PFSK-1 (cell line): ENCODE data around the gene PHF24.

ENCODE experiments used
- FOXP2 ChIP-seq: optimal IDR thresholded peaks from 2 replicates; pipeline ENCODE3; 2011; ENCODE audit warnings: borderline replicate concordance, control low read depth, inconsistent platforms; ENCODE audit not compliant: insufficient read depth; ENCODE audit errors: extremely low read length, extremely low read depth
- POLR2AphosphoS5 ChIP-seq: IDR thresholded peaks from 2 replicates; pipeline ENCODE4 v1.6.1; 2012; ENCODE audit warnings: low read depth, mild to moderate bottlenecking, control low read depth, low read length, moderate library complexity
- SIN3A ChIP-seq: IDR thresholded peaks from 2 replicates; pipeline ENCODE4 v1.6.1; 2012; ENCODE audit warnings: mild to moderate bottlenecking, low read length, moderate library complexity, borderline replicate concordance; ENCODE audit not compliant: insufficient read depth
- TAF1 ChIP-seq: IDR thresholded peaks from 2 replicates; pipeline ENCODE4 v1.6.1; 2012; ENCODE audit warnings: low read length, control low read depth, borderline replicate concordance; ENCODE audit not compliant: insufficient read depth
- TF ChIP-seq, protein P1 (sequence below), 2 experiments: IDR thresholded peaks; 2 replicates each; pipeline versions ENCODE4 v1.6.1 to v1.8.0; 2011 to 2012; ENCODE audit warnings: low read depth in 2 of 2, low read length in 2 of 2, control low read depth in 1 of 2, inconsistent platforms in 1 of 2, mild to moderate bottlenecking in 1 of 2, moderate library complexity in 1 of 2; ENCODE audit not compliant: insufficient read depth in 1 of 2

Gene PHF24

GRCh38 chr9:34962546-34962945, 4.5 kb downstream of the PHF24 start:
- no peak for TF ChIP-seq TAF1
- TF ChIP-seq, protein P1, sequence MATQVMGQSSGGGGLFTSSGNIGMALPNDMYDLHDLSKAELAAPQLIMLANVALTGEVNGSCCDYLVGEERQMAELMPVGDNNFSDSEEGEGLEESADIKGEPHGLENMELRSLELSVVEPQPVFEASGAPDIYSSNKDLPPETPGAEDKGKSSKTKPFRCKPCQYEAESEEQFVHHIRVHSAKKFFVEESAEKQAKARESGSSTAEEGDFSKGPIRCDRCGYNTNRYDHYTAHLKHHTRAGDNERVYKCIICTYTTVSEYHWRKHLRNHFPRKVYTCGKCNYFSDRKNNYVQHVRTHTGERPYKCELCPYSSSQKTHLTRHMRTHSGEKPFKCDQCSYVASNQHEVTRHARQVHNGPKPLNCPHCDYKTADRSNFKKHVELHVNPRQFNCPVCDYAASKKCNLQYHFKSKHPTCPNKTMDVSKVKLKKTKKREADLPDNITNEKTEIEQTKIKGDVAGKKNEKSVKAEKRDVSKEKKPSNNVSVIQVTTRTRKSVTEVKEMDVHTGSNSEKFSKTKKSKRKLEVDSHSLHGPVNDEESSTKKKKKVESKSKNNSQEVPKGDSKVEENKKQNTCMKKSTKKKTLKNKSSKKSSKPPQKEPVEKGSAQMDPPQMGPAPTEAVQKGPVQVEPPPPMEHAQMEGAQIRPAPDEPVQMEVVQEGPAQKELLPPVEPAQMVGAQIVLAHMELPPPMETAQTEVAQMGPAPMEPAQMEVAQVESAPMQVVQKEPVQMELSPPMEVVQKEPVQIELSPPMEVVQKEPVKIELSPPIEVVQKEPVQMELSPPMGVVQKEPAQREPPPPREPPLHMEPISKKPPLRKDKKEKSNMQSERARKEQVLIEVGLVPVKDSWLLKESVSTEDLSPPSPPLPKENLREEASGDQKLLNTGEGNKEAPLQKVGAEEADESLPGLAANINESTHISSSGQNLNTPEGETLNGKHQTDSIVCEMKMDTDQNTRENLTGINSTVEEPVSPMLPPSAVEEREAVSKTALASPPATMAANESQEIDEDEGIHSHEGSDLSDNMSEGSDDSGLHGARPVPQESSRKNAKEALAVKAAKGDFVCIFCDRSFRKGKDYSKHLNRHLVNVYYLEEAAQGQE (IDR thresholded peaks at IDR 0.05; ENCODE audit: insufficient read depth in 1 of 2, low read depth in 2 of 2, low read length in 2 of 2) = no peak
- no peak for TF ChIP-seq SIN3A
- TF ChIP-seq FOXP2 = no peak
- TF ChIP-seq POLR2AphosphoS5 = no peak

DNA sequence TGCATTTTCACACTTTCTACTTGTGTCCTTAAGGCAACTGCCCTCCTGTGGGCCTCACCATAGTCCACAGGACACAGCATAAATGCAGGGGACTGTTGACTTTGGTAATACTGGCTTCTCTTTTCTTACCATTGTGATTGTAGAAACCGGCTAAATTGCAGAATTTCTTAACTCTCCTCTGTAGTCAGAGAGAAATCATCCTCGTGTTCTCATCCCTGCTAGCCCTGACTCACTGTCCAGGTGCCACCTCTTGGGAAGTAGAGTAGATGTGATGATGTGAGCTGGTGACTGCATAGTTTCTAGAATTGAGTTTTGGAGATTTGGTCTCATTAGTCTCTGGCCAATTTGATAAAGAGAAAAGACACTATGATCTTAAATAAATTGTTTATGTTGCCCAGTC, 5.5 kb downstream of the PHF24 start:
- TF ChIP-seq, protein P1 (IDR thresholded peaks at IDR 0.05; ENCODE audit: insufficient read depth in 1 of 2, low read depth in 2 of 2, low read length in 2 of 2) = no peak
- TF ChIP-seq POLR2AphosphoS5 = no peak
- TF ChIP-seq TAF1 = no peak
- no peak for TF ChIP-seq SIN3A
- TF ChIP-seq FOXP2 = no peak

DNA sequence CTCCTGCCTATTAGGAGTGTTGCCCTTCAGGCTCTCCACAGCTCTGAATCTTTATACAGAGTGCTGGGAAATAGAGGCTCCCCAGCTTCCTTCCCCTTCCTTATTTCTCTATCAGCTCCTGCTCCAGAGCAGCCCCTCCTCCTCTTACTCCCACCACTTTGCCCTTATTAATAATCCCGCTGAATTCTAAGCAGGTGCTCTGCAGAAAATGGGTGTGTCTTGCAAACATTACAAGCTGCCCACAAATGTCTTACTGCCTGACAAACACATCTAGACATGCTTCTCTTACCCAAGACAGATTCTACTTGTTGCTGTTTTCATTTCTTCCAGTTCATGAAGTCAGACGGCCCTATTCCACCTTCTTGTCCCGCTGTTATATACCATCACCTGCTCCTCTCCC, 6.4 kb downstream of the PHF24 start:
- TF ChIP-seq SIN3A (no peak), TAF1 (no peak), POLR2AphosphoS5 (no peak), FOXP2 (no peak)
- TF ChIP-seq, protein P1 (IDR thresholded peaks at IDR 0.05; ENCODE audit: insufficient read depth in 1 of 2, low read depth in 2 of 2, low read length in 2 of 2) = no peak

DNA sequence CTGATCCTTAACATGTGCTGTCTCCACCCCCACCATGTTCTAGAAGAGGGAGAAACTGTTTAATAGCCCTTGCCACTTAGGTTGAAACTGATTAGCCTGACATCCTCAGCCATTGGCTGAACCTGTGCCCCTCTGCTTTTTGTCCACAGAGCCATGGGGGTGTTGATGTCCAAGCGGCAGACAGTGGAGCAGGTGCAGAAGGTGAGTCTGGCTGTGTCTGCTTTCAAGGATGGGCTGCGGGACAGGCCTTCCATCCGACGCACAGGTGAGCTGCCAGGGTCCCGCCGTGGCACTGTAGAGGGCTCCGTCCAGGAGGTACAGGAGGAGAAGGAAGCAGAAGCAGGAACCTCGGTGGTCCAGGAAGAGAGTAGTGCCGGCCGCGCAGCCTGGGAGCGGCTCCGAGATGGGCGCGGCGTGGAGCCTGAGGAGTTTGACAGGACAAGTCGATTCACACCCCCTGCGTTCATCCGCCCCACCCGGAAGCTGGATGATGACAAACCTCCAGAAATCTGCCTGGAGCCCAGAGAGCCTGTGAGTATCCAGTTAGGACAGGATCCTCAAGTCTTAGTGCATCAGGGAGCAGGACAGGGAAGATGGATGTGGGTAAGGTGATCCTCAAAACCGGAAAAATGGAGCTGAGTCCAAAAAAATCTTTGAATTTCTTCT, 13.2 kb downstream of the PHF24 start:
- TF ChIP-seq POLR2AphosphoS5 (no peak), FOXP2 (no peak), TAF1 (no peak), SIN3A (no peak)
- TF ChIP-seq, protein P1 (IDR thresholded peaks at IDR 0.05; ENCODE audit: insufficient read depth in 1 of 2, low read depth in 2 of 2, low read length in 2 of 2) = no peak

GRCh38 chr9:34974664-34975063, 16.6 kb downstream of the PHF24 start:
- TF ChIP-seq SIN3A (no peak), FOXP2 (no peak), POLR2AphosphoS5 (no peak), TAF1 (no peak)
- TF ChIP-seq, protein P1 (IDR thresholded peaks at IDR 0.05; ENCODE audit: insufficient read depth in 1 of 2, low read depth in 2 of 2, low read length in 2 of 2) = no peak
